BLaER1 (cell line): Measurements from ENCODE around the gene ITPK1.
"Not testable (repeated sequence)": the region's sequence is repeated elsewhere in the genome, so short reads cannot be mapped to it uniquely, and the experiment has no call there.

Experiments used
- H3K27ac ChIP-seq: shearing (Covaris generic); formaldehyde crosslinking; 2 replicates; pipeline ENCODE4 v1.8.1; 2022
- H3K27me3 ChIP-seq: shearing (Covaris generic); formaldehyde crosslinking; 2 replicates; pipeline ENCODE4 v1.8.1; 2022
- H3K36me3 ChIP-seq: shearing (Covaris generic); formaldehyde crosslinking; 2 replicates; pipeline ENCODE4 v1.8.1; 2022
- H3K4me1 ChIP-seq: shearing (Covaris generic); formaldehyde crosslinking; 2 replicates; pipeline ENCODE4 v1.8.1; 2022
- H3K4me2 ChIP-seq: shearing (Covaris generic); formaldehyde crosslinking; 2 replicates; pipeline ENCODE4 v1.8.1; 2022
- H3K4me3 ChIP-seq: shearing (Covaris generic); formaldehyde crosslinking; 2 replicates; pipeline ENCODE4 v1.8.1; 2022
- H3K9ac ChIP-seq: shearing (Covaris generic); formaldehyde crosslinking; 2 replicates; pipeline ENCODE4 v1.8.1; 2022
- H3K9me3 ChIP-seq: shearing (Covaris generic); formaldehyde crosslinking; 2 replicates; pipeline ENCODE4 v1.8.1; 2022
- H4K20me1 ChIP-seq: shearing (Covaris generic); formaldehyde crosslinking; 2 replicates; pipeline ENCODE4 v1.8.1; 2022
- Cebpa-rat ChIP-seq: shearing (Covaris generic); IDR thresholded peaks from 2 replicates; pipeline ENCODE4 v1.8.1; 2022

ITPK1 gene

DNA sequence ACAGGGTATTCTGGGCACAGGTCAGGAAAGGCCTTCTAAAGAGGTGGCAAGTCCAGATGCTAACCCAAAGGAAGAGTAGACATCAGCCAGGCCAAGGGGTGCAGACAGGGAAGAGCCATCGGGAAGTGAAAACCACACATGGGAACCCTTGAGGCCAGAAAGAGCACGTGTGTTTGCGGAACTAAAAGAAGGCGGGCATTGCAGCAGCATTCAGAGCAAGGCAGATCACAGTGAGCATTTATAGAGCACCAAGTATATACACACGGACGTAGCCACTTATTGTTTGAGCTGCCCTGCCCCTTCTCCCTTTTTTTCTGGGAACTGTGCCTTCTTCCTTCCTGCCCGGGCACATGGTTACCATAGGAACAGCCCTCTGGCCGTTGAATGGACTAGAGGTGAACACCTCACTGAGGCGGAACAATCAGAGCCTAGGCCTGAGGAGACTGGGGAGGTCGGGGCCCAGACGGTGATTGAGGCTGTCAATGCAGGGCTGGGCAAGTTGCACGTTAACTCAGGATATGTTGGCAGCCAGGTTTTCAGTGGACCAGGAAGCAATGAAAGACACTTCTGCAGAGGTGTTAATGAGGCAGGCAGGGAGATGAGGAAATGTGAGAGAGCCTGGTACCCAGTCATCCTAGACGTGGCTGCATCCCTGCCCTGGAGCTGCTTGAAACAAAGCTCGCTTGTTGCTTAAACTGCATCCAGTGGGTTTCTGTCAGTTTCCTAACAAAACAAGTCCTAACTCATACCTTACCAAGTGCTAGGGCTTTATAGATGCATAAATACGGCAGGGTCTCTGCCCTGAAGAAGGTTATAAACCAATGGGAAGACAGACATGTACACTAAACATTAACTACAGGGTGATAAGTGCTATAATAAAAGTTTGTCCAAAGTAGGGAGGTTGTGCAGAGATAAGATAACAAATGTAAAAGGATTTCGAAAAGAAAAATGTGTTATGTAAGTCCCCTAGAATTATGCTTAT is 34.8 kb upstream of the ITPK1 start:
- Histone ChIP-seq H3K4me3 (no peak overlapping the region), H3K36me3 (no peaks in the 10 kb centered on the region), H3K27me3 (no peaks in the 10 kb centered on the region), H4K20me1 (no peaks in the 10 kb centered on the region), H3K9me3 (no peaks in the 10 kb centered on the region), H3K9ac (no peak overlapping the region), H3K4me1 (peaks cover 5% of the 10 kb centered on the region; the same call in 1 of the 2 replicates), H3K27ac (no peak overlapping the region), H3K4me2 (no peak overlapping the region)
- TF ChIP-seq Cebpa-rat: no peak

DNA sequence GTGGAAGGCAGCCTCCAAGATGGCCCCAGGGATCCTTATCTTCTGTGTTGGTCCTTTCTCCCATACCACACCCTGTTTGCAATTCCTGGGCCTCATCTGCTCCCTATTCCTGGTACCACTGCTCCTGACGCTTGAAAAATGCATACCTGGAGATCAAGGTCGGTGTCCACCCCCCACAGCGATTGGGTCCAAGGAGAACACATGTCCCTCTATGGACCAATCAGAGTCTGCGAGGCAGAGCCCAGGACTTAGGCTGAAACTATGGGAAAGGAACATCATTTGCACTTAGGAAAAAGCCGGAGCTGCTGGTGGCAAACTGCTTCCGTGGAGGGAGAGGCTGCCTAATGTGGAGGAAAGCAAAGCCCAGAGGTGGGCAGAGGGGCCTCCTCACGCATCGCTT is 33.3 kb upstream of the ITPK1 start:
- Histone ChIP-seq H3K9ac (no peak overlapping the region), H3K27me3 (no peaks in the 10 kb centered on the region), H3K9me3 (no peaks in the 10 kb centered on the region), H3K4me1 (peaks cover 5% of the 10 kb centered on the region; the same call in 1 of the 2 replicates), H3K4me2 (no peak overlapping the region), H3K36me3 (no peaks in the 10 kb centered on the region), H3K4me3 (no peak overlapping the region), H3K27ac (no peak overlapping the region), H4K20me1 (no peaks in the 10 kb centered on the region)
- no peak for TF ChIP-seq Cebpa-rat

DNA sequence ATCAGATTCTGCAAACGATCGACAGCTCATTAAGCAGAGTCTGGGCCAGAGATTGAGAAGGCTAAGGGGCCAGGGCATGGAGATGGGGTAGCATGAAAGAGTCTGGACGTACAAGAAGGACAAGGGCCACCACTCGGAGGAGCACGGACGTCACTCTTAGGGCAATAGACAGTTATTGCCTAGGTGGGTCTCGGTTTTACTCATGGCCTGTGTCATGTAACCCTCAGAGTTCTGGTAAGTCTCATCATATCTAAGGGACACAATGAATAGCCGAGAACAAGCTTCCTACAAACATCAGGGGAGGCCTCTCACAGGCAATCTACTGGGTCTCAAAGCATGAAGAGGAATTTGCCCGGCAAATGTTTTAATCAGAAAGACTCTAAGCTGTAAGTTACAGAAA is 30.4 kb upstream of the ITPK1 start:
- H4K20me1 ChIP-seq: no peaks in the 10 kb centered on the region
- no peak overlapping the region for H3K4me2 ChIP-seq
- TF ChIP-seq Cebpa-rat: no peak
- H3K9ac ChIP-seq: no peak overlapping the region
- no peak overlapping the region for H3K27ac ChIP-seq
- H3K9me3 ChIP-seq: no peaks in the 10 kb centered on the region
- no peaks in the 10 kb centered on the region for H3K27me3 ChIP-seq
- peaks cover 5% of the 10 kb centered on the region; the same call in 1 of the 2 replicates for H3K4me1 ChIP-seq
- no peak overlapping the region for H3K4me3 ChIP-seq
- no peaks in the 10 kb centered on the region for H3K36me3 ChIP-seq

DNA sequence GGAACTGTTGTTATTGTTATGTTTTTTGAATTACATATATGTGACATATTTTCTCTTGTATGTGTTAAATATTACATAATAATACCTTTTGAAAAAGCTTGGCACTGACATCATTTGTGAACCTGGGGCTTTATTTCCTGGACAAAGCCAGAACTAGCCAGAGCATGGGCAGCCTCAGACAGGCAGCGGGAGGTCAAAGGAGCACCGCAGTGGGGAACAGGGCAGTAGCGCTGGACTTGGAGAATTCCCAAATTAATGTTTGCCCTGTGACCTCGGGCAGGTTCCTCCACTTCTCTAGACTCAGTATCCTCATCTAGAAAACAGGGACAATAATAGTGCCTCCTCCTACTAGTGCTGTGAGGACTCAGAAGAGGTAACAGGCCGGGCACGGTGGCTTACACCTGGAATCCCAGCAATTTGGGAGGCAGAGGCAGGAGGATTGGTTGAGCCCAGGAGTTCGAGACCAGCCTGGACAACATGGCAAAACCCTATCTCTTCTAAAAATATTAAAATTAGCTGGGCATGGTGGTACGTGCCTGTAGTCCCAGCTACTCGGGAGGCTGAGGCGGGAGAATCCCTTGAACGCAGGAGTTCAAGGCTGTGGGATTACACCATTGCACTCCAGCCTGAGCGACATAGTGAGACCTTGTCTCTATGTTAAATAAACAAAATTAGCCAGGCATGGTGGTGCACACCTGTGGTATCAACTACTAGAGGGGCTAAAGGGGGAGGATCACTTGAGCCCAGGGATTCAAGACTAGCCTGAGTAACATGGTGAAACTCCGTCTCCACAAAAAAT is 27.3 kb upstream of the ITPK1 start:
- no peaks in the 10 kb centered on the region for H3K27me3 ChIP-seq
- no peaks in the 10 kb centered on the region for H4K20me1 ChIP-seq
- H3K27ac ChIP-seq: no peak overlapping the region
- no peak overlapping the region for H3K4me3 ChIP-seq
- no peaks in the 10 kb centered on the region for H3K9me3 ChIP-seq
- no peaks in the 10 kb centered on the region for H3K36me3 ChIP-seq
- no peak for TF ChIP-seq Cebpa-rat
- no peak overlapping the region for H3K9ac ChIP-seq
- no peak overlapping the region for H3K4me2 ChIP-seq
- H3K4me1 ChIP-seq: no peaks in the 10 kb centered on the region

DNA sequence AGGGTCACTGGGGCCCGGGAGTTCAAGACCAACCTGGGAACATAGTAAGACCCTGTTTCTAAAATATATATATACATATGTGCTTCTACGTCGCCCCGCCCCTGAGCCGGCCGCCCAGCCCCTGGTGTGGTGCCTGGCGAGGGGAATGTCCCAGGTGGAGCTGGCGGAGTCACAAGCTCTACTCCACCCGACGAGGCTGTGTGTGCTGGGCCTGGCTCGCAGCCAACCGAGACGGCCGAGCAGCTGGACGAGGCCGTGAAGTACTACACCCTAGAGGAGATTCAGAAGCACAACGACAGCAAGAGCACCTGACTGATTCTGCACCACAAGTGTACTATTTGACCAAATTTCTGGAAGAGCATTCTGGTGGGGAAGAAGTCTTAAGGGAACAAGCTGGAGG is 22.1 kb upstream of the ITPK1 start:
- no peaks in the 10 kb centered on the region for H3K9me3 ChIP-seq
- no peaks in the 10 kb centered on the region for H3K27me3 ChIP-seq
- no peaks in the 10 kb centered on the region for H4K20me1 ChIP-seq
- TF ChIP-seq Cebpa-rat: no peak
- H3K36me3 ChIP-seq: no peaks in the 10 kb centered on the region
- H3K9ac ChIP-seq: no peak overlapping the region
- H3K27ac ChIP-seq: no peak overlapping the region
- no peaks in the 10 kb centered on the region for H3K4me1 ChIP-seq
- H3K4me2 ChIP-seq: no peak overlapping the region
- H3K4me3 ChIP-seq: no peak overlapping the region

DNA sequence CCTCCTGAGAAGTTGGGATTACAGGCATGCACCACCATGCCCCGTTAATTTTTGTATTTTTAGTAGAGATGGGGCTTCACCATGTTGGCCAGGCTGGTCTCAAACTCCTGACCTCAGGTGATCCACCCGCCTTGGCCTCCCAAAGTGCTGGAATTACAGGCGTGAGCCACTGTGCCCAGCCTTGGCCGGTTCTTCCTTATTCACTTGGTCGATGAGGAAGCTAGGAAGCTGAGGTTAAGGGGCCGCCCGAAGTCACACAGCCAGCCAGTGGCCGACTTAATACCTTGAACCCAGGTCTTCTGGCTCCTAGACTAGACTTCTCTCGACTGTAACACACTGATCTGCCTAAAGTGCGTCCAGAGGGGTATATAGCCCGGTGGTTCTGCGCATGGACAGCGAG is 20.8 kb upstream of the ITPK1 start:
- H3K9ac ChIP-seq, H3K27ac ChIP-seq, H3K4me3 ChIP-seq, H3K4me1 ChIP-seq, H3K27me3 ChIP-seq, H3K36me3 ChIP-seq, H3K9me3 ChIP-seq, H4K20me1 ChIP-seq, H3K4me2 ChIP-seq: not testable (repeated sequence)

DNA sequence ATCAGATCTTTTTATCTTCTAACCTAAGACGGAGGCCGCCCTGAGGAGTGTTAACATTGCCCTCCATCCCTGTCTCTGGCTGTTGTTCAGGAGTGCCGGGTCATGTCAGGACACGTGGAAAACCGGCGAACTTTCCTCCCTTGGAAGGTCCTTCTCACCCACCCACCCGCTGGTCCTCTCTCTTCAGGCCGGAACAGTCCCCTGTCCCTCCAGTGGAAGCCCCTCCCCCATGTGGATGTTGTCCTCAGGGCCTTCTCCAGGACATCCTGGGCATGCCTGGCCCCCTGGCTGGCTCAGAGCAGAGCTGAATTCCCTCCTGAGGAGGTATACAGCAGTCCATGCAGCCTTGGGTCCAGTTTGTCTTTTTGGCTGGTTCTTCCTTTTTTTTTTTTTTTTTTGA is 20.3 kb upstream of the ITPK1 start:
- no peaks in the 10 kb centered on the region for H3K4me1 ChIP-seq
- no peak overlapping the region for H3K27ac ChIP-seq
- no peaks in the 10 kb centered on the region for H3K27me3 ChIP-seq
- no peak for TF ChIP-seq Cebpa-rat
- no peak overlapping the region for H3K4me2 ChIP-seq
- H4K20me1 ChIP-seq: no peaks in the 10 kb centered on the region
- no peaks in the 10 kb centered on the region for H3K9me3 ChIP-seq
- no peak overlapping the region for H3K9ac ChIP-seq
- H3K36me3 ChIP-seq: no peaks in the 10 kb centered on the region
- no peak overlapping the region for H3K4me3 ChIP-seq

DNA sequence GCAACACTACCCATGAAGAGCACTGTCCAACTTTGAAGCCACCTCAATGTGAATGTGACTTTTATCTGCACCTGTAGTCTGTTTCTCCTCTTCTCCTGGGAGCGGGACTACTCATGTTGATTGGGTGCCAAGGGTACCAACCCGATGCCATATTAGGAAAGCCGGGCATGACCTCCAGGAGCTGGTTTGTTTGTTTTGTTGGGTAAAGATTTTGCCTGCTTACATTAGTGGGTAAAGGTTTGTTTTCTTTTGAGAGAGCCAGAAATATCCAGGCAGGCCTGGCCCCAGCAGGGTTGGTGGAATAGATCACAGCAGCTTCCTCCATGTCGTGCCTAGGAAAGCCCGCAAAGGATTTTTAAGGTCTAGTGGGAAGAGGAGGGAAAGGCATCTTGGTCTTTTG is 19.7 kb upstream of the ITPK1 start:
- H3K36me3 ChIP-seq: no peaks in the 10 kb centered on the region
- no peak overlapping the region for H3K9ac ChIP-seq
- no peaks in the 10 kb centered on the region for H3K4me1 ChIP-seq
- no peak for TF ChIP-seq Cebpa-rat
- H3K27me3 ChIP-seq: no peaks in the 10 kb centered on the region
- no peak overlapping the region for H3K4me3 ChIP-seq
- no peak overlapping the region for H3K4me2 ChIP-seq
- no peaks in the 10 kb centered on the region for H3K9me3 ChIP-seq
- no peaks in the 10 kb centered on the region for H4K20me1 ChIP-seq
- H3K27ac ChIP-seq: no peak overlapping the region

DNA sequence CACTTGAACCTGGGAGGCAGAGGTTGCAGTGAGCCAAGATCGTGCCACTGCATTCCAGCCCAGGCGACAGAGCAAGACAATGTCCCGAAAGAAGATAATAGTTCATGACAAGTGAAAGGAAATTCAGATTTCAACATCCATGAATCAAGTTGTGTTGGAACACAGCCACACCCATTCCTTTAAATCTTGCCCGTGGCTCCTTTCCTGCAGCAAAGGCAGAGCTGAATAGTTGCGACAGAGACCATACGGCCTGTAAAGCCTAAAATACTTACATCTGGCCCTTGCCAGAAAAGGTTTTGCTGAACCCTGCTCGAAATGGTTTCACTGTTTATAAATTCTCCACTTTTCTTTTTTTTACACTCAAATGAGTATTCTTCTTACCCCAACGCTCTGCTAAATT is 17.7 kb upstream of the ITPK1 start:
- no peaks in the 10 kb centered on the region for H4K20me1 ChIP-seq
- H3K4me2 ChIP-seq: no peak overlapping the region
- TF ChIP-seq Cebpa-rat: no peak

DNA sequence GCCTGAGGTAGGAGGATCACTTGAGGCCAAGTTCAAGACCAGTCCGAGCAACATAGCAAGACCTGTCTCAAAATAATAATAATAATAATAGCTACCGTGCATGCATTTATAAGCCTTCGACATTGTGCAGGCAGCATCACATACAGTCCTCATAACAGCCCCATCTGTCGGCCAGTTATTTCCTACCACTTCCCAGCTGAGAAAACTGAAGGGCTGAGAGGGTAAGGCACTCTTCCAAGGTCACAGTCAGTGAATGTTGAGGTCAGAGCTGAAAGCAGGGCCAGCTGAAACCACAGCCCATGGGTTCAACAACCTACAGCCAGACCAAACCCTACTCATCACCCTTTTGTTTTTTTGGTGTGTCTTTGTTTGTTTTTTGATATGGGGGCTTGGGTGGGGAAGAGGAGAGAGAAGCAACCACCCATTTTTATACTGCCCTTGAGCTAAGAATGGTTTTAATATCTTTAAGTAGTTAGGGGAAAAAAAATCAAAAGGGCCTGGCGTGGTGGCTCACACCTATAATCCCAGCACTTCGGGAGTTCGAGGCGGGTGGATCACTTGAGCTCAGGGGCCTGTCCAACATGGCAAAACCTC is 16.8 kb upstream of the ITPK1 start:
- no peak overlapping the region for H3K9ac ChIP-seq
- H3K4me3 ChIP-seq: no peak overlapping the region
- H3K4me1 ChIP-seq: no peaks in the 10 kb centered on the region
- H3K36me3 ChIP-seq: no peaks in the 10 kb centered on the region
- H4K20me1 ChIP-seq: no peaks in the 10 kb centered on the region
- no peaks in the 10 kb centered on the region for H3K27me3 ChIP-seq
- TF ChIP-seq Cebpa-rat: no peak
- H3K4me2 ChIP-seq: no peak overlapping the region
- no peaks in the 10 kb centered on the region for H3K9me3 ChIP-seq
- no peak overlapping the region for H3K27ac ChIP-seq

More for the DNA sequence above, 17.7 kb upstream of the ITPK1 start:
- Histone ChIP-seq H3K27me3 (no peaks in the 10 kb centered on the region), H3K4me3 (no peak overlapping the region), H3K27ac (no peak overlapping the region), H3K9ac (no peak overlapping the region), H3K4me1 (no peaks in the 10 kb centered on the region), H3K36me3 (no peaks in the 10 kb centered on the region), H3K9me3 (no peaks in the 10 kb centered on the region)

DNA sequence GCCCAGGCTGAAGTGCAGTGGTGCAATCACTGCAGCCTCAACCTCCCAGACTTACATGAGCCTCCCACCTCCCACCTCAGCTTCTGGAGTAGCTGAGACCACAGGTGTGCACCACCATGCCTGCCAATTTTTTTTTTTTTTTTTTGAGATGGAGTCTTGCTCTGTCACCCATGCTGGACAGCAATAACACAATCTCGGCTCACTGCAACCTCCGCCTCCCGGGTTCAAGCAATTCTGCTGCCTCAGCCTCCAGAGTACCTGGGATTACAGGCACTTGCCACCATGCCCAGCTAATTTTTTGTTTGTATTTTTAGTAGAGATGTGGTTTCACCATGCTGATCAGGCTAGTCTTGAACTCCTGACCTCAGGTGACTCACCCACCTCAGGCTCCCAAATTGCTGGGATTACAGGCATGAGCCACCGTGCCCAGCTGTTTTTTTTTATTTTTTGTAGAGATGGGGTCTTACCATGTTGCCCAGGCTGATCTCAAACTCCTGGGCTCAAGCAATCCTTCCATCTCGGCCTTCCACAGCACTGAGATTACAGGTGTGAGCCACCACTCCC is 15.6 kb upstream of the ITPK1 start:
- not testable (repeated sequence) for H4K20me1 ChIP-seq, H3K4me2 ChIP-seq, H3K9me3 ChIP-seq, H3K4me3 ChIP-seq, H3K9ac ChIP-seq, H3K4me1 ChIP-seq, H3K27me3 ChIP-seq, H3K36me3 ChIP-seq, H3K27ac ChIP-seq
